ENCODE measurements around the gene SULT1E1. TPM values are rescaled to one million over a fixed set of nuclear protein-coding genes. Genes with fewer than 3 reads are reported as not detected.

SULT1E1 gene
- total RNA-seq, 3 donors from 2014 or later = 0.59 to 0.66 TPM; not detected in 1

GRCh38 chr4:69860521-69861298, 765 bp upstream of the SULT1E1 start:
- H3K36me3 ChIP-seq = no peaks in the 10 kb centered on the region
- H3K27ac ChIP-seq = no peak overlapping the region
- H3K4me3 ChIP-seq = no peak overlapping the region
- intact Hi-C loops (cut with DNase I; ENCODE audit: low total_unique reads) = no loop called here
- no peaks in the 10 kb centered on the region for H3K27me3 ChIP-seq
- H3K9me3 ChIP-seq = no peaks in the 10 kb centered on the region
- no peak for TF ChIP-seq POLR2AphosphoS5 (IDR thresholded peaks at IDR 0.05)
- TF ChIP-seq CTCF (IDR thresholded peaks at IDR 0.05) = no peak
- TF ChIP-seq POLR2A (IDR thresholded peaks at IDR 0.05) = no peak
- H3K4me1 ChIP-seq = no peaks in the 10 kb centered on the region
- no peak for DNase-seq (ENCODE audit: low spot score in 2 of 2)

GRCh38 chr4:69859140-69859685, 732 bp downstream of the SULT1E1 start:
- Histone ChIP-seq H3K36me3 (no peaks in the 10 kb centered on the region), H3K4me1 (no peaks in the 10 kb centered on the region), H3K4me3 (no peak overlapping the region), H3K27ac (no peak overlapping the region), H3K27me3 (no peaks in the 10 kb centered on the region), H3K9me3 (no peaks in the 10 kb centered on the region)
- intact Hi-C loops (cut with DNase I; ENCODE audit: low total_unique reads) = no loop called here
- no peak for DNase-seq (ENCODE audit: low spot score in 2 of 2)
- TF ChIP-seq POLR2AphosphoS5 (IDR thresholded peaks at IDR 0.05) (no peak), POLR2A (IDR thresholded peaks at IDR 0.05) (no peak), CTCF (IDR thresholded peaks at IDR 0.05) (no peak)

GRCh38 chr4:69858690-69859089, 1.3 kb downstream of the SULT1E1 start:
- H3K4me3 ChIP-seq = no peak overlapping the region
- TF ChIP-seq POLR2AphosphoS5 (IDR thresholded peaks at IDR 0.05) = no peak
- intact Hi-C loops (cut with DNase I; ENCODE audit: low total_unique reads) = no loop called here

GRCh38 chr4:69855822-69856221, 4.1 kb downstream of the SULT1E1 start:
- H3K36me3 ChIP-seq = no peaks in the 10 kb centered on the region
- intact Hi-C loops (cut with DNase I; ENCODE audit: low total_unique reads) = no loop called here
- no peaks in the 10 kb centered on the region for H3K4me1 ChIP-seq
- DNase-seq (ENCODE audit: low spot score in 2 of 2) = no peak
- TF ChIP-seq POLR2A (IDR thresholded peaks at IDR 0.05) (no peak), CTCF (IDR thresholded peaks at IDR 0.05) (no peak), POLR2AphosphoS5 (IDR thresholded peaks at IDR 0.05) (no peak)
- H3K27ac ChIP-seq = no peak overlapping the region
- no peaks in the 10 kb centered on the region for H3K27me3 ChIP-seq
- H3K4me3 ChIP-seq = no peak overlapping the region
- H3K9me3 ChIP-seq = no peaks in the 10 kb centered on the region

More at GRCh38 chr4:69858690-69859089, 1.3 kb downstream of the SULT1E1 start:
- no peak overlapping the region for H3K27ac ChIP-seq
- no peaks in the 10 kb centered on the region for H3K9me3 ChIP-seq
- no peaks in the 10 kb centered on the region for H3K36me3 ChIP-seq
- H3K27me3 ChIP-seq = no peaks in the 10 kb centered on the region
- no peak for DNase-seq (ENCODE audit: low spot score in 2 of 2)
- no peaks in the 10 kb centered on the region for H3K4me1 ChIP-seq

GRCh38 chr4:69849969-69850368, 10.0 kb downstream of the SULT1E1 start:
- intact Hi-C loops (cut with DNase I; ENCODE audit: low total_unique reads) = no loop called here
- no peaks in the 10 kb centered on the region for H3K36me3 ChIP-seq
- no peaks in the 10 kb centered on the region for H3K27me3 ChIP-seq
- DNase-seq (ENCODE audit: low spot score in 2 of 2) = no peak
- H3K9me3 ChIP-seq = no peaks in the 10 kb centered on the region
- no peak overlapping the region for H3K4me3 ChIP-seq
- TF ChIP-seq CTCF (IDR thresholded peaks at IDR 0.05) (no peak), POLR2A (IDR thresholded peaks at IDR 0.05) (no peak), POLR2AphosphoS5 (IDR thresholded peaks at IDR 0.05) (no peak)
- H3K4me1 ChIP-seq = no peaks in the 10 kb centered on the region
- no peak overlapping the region for H3K27ac ChIP-seq

Data from breast epithelium (tissue), 4 donors.